K562 (cell line): Measurements from ENCODE around the gene PSRC1. TPM values are rescaled to one million over a fixed set of nuclear protein-coding genes. Genes with fewer than 3 reads are reported as not detected.
A peak's percentile ranks its signal among the peaks of the same experiment; 100 is the strongest.

Experiments used
- BRCA1 ChIP-seq, 2 experiments: fragments of 450-650 bp in 1 of 2; sonication (generic) in 1 of 2; formaldehyde crosslinking in 1 of 2; IDR thresholded peaks; 2 replicates each; pipeline versions ENCODE4 v1.5.0 to v1.6.1; 2017 to 2020; ENCODE audit warnings: mild to moderate bottlenecking in 1 of 2, missing genetic modification reagents in 1 of 2
- DPF2 ChIP-seq: fragments of 450-650 bp; IDR thresholded peaks from 2 replicates; pipeline ENCODE4 v1.6.1; 2016
- EWSR1 ChIP-seq: fragments of 450-650 bp; IDR thresholded peaks from 2 replicates; pipeline ENCODE4 v1.6.1; 2018; ENCODE audit warnings: borderline replicate concordance, mild to moderate bottlenecking, low read depth, moderate library complexity; ENCODE audit not compliant: partially characterized antibody
- FOXA1 ChIP-seq: fragments of 450-650 bp; IDR thresholded peaks from 2 replicates; pipeline ENCODE4 v1.6.1; 2016; ENCODE audit warnings: mild to moderate bottlenecking, borderline replicate concordance
- GTF3C2 ChIP-seq: IDR thresholded peaks from 3 replicates; pipeline ENCODE4 v1.6.1; 2011; ENCODE audit warnings: borderline replicate concordance, mild to moderate bottlenecking, moderate library complexity; ENCODE audit not compliant: insufficient read length; ENCODE audit errors: extremely low read depth
- HMG20A ChIP-seq: fragments of 450-650 bp; formaldehyde crosslinking; conservative IDR thresholded peaks from 2 replicates; pipeline ENCODE4 v1.4.0; 2020; ENCODE audit warnings: mild to moderate bottlenecking, mixed read lengths
- MXD1 ChIP-seq: fragments of 250-450 bp; sonication (Bioruptor Pico); IDR thresholded peaks from 2 replicates; pipeline ENCODE4 v1.8.0; 2021; ENCODE audit warnings: borderline replicate concordance, mild to moderate bottlenecking, moderate library complexity; ENCODE audit not compliant: poor library complexity, severe bottlenecking
- NFIC ChIP-seq: fragments of 450-650 bp; IDR thresholded peaks from 2 replicates; pipeline ENCODE4 v1.6.1; 2017; ENCODE audit warnings: mild to moderate bottlenecking, inconsistent platforms
- NUFIP1 ChIP-seq: fragments of 450-650 bp; IDR thresholded peaks from 2 replicates; pipeline ENCODE4 v1.6.1; 2018; ENCODE audit not compliant: partially characterized antibody
- RBM34 ChIP-seq: fragments of 200-400 bp; formaldehyde crosslinking; IDR thresholded peaks from 2 replicates; pipeline ENCODE4 v1.6.1; 2018; ENCODE audit warnings: low read length, borderline replicate concordance; ENCODE audit not compliant: insufficient read depth
- SMC3 ChIP-seq: conservative IDR thresholded peaks from 2 replicates; pipeline ENCODE4 v1.6.1; 2011; ENCODE audit warnings: low read depth, low read length, improper control_type of control experiment; ENCODE audit not compliant: insufficient read depth
- STAT5A ChIP-seq: IDR thresholded peaks from 2 replicates; pipeline ENCODE4 v1.6.1; 2012; ENCODE audit warnings: low read length, inconsistent platforms, borderline replicate concordance
- ZFP30 ChIP-seq: fragments of 250-450 bp; sonication (Bioruptor Pico); IDR thresholded peaks from 2 replicates; pipeline ENCODE4 v1.8.0; 2022; ENCODE audit warnings: moderate library complexity, mild to moderate bottlenecking, inconsistent platforms, borderline replicate concordance
- ZNF511 ChIP-seq: sonication (generic); formaldehyde crosslinking; IDR thresholded peaks from 2 replicates; pipeline ENCODE4 v1.8.0; 2022; ENCODE audit warnings: mild to moderate bottlenecking, missing genetic modification reagents
- ZNF57 ChIP-seq: fragments of 450-650 bp; formaldehyde crosslinking; IDR thresholded peaks from 2 replicates; pipeline ENCODE4 v1.4.0; 2020; ENCODE audit warnings: mild to moderate bottlenecking, moderate library complexity
- ZNF586 ChIP-seq: fragments of 450-650 bp; formaldehyde crosslinking; conservative IDR thresholded peaks from 2 replicates; pipeline ENCODE4 v1.4.0; 2020; ENCODE audit warnings: mild to moderate bottlenecking, moderate library complexity
- ZNF766 ChIP-seq: fragments of 200-800 bp; sonication (Bioruptor generic); conservative IDR thresholded peaks from 2 replicates; pipeline ENCODE4 v1.6.1; 2016; ENCODE audit warnings: missing genetic modification characterization, missing compliant biosample characterization
- ZSCAN29 ChIP-seq: fragments of 450-650 bp; IDR thresholded peaks from 2 replicates; pipeline ENCODE4 v1.6.1; 2017
- polyA plus RNA-seq, 8 experiments: library from polyadenylated mRNA; depleted of rRNA in 4 of 8; stranded (reverse) in 5 of 8; unstranded in 3 of 8; fragments of >200 nt; fragmentation: Nextera tagmentation in 2 of 8; fragmentation: Illumina TruSeq in 1 of 8; extraction: Ambion mirVana in 2 of 8; extraction: Trizol in 1 of 8; gene quantifications; 2 replicates each; pipeline versions ENCODE4 v1.2.1 to v1.2.3, GENCODE V29; 2011 to 2014; ENCODE audit warnings: inconsistent platforms in 1 of 8, missing spikeins in 1 of 8
- total RNA-seq, 7 experiments: library from RNA; depleted of rRNA in 6 of 7; stranded (reverse); fragments of >200 nt in 6 of 7; fragmentation: Illumina TruSeq in 2 of 7; extraction: Trizol in 2 of 7; gene quantifications; 2 replicates each; pipeline versions ENCODE4 v1.2.1 to v1.2.3, GENCODE V29; 2011 to 2021; ENCODE audit warnings: low replicate concordance in 1 of 7
- TF ChIP-seq, protein P1 (sequence below): fragments of 250-450 bp; sonication (Bioruptor Pico); IDR thresholded peaks from 2 replicates; pipeline ENCODE4 v1.8.0; 2022; ENCODE audit warnings: inconsistent platforms, mild to moderate bottlenecking, moderate library complexity, borderline replicate concordance
- TF ChIP-seq, protein P2 (sequence below): fragments of 250-450 bp; sonication (Bioruptor Pico); IDR thresholded peaks from 2 replicates; pipeline ENCODE4 v1.5.0; 2022; ENCODE audit warnings: mild to moderate bottlenecking

PSRC1 gene
- total and polyA plus RNA-seq, 9 of the 15 experiments (the other 6 are each of a cell fraction or from before 2014, with no cell fraction given): 6.5 to 65.2 (median 39.3) TPM

- no peak for TF ChIP-seq RBM34
- TF ChIP-seq ZNF766: 0 out of 2 replicates have a peak, but pooled peaks have one; percentile 54
- TF ChIP-seq ZFP30: no peak
- TF ChIP-seq SMC3: no peak
- no peak for TF ChIP-seq ZSCAN29
- TF ChIP-seq, protein P1, sequence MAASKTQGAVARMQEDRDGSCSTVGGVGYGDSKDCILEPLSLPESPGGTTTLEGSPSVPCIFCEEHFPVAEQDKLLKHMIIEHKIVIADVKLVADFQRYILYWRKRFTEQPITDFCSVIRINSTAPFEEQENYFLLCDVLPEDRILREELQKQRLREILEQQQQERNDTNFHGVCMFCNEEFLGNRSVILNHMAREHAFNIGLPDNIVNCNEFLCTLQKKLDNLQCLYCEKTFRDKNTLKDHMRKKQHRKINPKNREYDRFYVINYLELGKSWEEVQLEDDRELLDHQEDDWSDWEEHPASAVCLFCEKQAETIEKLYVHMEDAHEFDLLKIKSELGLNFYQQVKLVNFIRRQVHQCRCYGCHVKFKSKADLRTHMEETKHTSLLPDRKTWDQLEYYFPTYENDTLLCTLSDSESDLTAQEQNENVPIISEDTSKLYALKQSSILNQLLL (CRISPR knock-in tag): no peak
- no peak for TF ChIP-seq ZNF57 (CRISPR knock-in tag)
- TF ChIP-seq ZNF586 (CRISPR knock-in tag): no peak
- no peak for TF ChIP-seq GTF3C2
- TF ChIP-seq NFIC: peak; percentile 46
- TF ChIP-seq EWSR1: no peak
- TF ChIP-seq HMG20A (CRISPR knock-in tag): no peak
- TF ChIP-seq, protein P2, sequence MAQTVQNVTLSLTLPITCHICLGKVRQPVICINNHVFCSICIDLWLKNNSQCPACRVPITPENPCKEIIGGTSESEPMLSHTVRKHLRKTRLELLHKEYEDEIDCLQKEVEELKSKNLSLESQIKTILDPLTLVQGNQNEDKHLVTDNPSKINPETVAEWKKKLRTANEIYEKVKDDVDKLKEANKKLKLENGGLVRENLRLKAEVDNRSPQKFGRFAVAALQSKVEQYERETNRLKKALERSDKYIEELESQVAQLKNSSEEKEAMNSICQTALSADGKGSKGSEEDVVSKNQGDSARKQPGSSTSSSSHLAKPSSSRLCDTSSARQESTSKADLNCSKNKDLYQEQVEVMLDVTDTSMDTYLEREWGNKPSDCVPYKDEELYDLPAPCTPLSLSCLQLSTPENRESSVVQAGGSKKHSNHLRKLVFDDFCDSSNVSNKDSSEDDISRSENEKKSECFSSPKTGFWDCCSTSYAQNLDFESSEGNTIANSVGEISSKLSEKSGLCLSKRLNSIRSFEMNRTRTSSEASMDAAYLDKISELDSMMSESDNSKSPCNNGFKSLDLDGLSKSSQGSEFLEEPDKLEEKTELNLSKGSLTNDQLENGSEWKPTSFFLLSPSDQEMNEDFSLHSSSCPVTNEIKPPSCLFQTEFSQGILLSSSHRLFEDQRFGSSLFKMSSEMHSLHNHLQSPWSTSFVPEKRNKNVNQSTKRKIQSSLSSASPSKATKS (CRISPR knock-in tag): no peak
- TF ChIP-seq DPF2: no peak
- no peak for TF ChIP-seq MXD1
- no peak for TF ChIP-seq BRCA1 (IDR thresholded peaks at IDR 0.05)
- no peak for TF ChIP-seq BRCA1 (CRISPR knock-in tag; IDR thresholded peaks at IDR 0.05)
- no peak for TF ChIP-seq FOXA1
- TF ChIP-seq ZNF511: no peak
- TF ChIP-seq STAT5A: no peak
- no peak for TF ChIP-seq NUFIP1
Measured at GRCh38 chr1:109290998-109291397, 8.1 kb upstream of the PSRC1 start (continued).
